DMS153 (cell line): ENCODE results near the gene PAX7.

Source experiments
- DNase-seq: peaks from one replicate; lab custom pipeline; 2025; lab: John Stamatoyannopoulos, UW

PAX7 gene

DNA sequence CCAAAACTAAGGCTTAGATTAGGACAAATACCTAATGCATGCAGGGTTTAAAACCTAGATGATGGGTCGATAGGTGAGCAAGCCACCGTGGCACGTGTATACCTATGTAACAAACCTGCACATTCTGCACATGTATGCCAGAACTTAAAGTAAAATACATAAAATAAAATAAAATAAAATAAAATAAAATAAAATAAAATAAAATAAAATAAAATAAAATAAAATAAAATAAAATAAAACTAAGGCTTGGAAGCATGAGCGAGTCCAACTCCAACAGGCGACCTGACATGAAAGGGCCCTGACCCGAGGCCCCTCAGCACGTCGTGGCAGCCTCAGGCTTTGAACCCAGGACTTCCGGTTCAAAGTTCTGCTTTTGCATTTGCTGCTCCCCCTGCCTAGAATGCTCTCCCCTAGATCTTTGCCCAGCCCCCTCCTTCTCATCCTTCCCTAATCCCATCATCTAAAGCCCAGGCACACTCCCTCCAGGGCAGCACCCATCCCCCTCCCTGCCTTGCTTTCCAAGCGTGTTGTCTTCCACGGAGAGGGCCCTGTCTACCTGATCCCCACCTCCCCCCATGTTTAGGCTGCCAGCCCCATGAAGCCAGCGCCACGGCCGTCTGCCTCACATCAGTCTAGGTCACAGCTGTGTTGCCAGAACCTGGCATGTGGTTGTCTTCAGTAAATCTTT lies 164.5 kb downstream of the PAX7 start:
- DNase-seq, result no peak

DNA sequence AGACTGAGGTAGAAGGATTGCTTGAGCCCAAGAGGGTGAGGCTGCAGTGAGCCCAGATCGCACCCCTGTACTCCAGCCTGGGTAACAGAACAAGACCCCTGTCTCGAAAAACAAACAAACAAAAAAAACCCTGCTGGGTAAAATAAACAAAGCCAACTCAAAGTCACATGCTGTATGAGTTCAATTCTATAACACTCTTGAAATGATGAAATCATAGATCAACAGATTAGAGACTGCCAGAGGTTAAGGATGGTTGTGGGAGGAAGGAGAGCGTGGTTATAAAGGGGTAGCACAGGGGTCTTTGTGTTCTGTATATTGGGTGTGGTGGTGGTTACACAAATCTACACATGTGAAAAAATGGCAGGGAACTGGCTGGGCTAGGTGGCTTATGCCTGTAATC lies 166.3 kb downstream of the PAX7 start:
- DNase-seq, result no peak
